C1 segment of cervical spinal cord (tissue), 14 donors: ENCODE results near the gene KCNE4.
A peak's percentile ranks its signal among the peaks of the same experiment; 100 is the strongest.

Source experiments
- DNase-seq, 14 donors: peaks; one replicate each; lab custom pipeline; 2025; lab: John Stamatoyannopoulos, UW

The KCNE4 gene

GRCh38 chr2:223040527-223040926 lies 11.5 kb upstream of the KCNE4 start:
- DNase-seq, result no peak

DNA sequence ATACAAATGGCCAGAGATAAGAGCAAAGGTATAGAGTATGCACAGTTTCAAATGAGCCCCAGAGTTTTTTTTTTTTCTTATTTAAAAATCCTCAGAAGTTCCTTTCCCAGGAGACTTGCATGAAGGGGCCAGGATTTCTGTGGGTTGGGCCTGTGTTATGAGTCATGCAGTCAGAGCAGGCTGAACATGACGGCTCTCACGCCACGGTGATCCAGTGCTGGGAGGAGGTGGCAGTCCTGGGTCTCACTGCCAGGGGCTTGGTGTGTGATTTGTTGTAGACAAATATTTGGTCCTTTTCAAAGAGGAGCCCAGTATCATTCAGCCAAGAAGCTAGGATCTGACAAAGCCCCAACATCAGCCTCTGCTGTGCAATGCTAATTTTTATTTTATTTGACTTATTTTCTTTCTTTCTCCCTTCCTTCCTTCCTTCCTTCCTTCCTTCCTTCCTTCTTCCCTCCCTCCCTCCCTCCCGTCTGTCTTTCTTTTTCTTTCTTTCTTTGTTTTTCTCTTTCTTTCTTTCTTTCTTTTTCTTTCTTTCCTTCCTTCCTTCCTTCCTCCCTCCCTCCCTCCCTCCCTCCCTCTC lies 10.4 kb upstream of the KCNE4 start:
- DNase-seq, result peak in 3 of 14 donors; percentile 7 to 38 (median 11)

GRCh38 chr2:223042284-223042683 lies 9.7 kb upstream of the KCNE4 start:
- no peak for DNase-seq

GRCh38 chr2:223042704-223043118 lies 9.3 kb upstream of the KCNE4 start:
- DNase-seq, result no peak

- no peak for DNase-seq
Observed at GRCh38 chr2:223043164-223043941, 8.6 kb upstream of the KCNE4 start.

DNA sequence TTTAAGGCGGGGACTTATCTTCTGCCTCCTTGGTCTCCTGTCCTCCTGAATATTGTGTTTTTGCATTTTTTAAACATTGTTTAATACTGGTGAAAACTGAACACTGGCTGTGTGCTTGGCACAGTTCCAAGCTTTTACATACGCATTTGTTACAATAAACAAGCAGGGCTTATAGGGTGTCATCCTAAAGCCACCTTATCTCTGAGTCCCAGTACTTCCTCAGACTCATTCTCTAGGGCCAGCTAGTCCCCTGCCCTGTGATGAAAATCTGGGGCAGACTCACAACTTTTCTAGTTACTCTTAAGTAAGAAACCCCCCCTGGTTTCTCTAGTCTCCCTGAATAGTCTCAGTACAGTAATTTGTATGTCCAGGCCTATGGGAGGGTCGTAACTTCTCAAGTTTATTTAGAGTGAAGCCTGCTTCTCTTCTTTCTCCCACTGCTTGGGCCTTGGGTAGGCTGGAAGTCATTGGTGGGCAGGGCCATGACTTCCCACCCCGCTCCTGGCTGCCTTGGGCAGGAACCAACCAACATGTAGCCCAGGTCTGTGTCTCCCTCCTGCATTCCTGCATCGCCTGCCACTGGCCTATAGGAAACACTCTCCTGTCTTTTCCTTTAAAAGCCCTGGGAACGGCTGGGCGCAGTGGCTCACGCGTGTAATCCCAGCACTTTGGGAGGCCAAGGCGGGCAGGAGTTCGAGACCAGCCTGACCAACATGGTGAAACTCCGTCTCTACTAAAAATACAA lies 7.7 kb upstream of the KCNE4 start:
- no peak for DNase-seq

DNA sequence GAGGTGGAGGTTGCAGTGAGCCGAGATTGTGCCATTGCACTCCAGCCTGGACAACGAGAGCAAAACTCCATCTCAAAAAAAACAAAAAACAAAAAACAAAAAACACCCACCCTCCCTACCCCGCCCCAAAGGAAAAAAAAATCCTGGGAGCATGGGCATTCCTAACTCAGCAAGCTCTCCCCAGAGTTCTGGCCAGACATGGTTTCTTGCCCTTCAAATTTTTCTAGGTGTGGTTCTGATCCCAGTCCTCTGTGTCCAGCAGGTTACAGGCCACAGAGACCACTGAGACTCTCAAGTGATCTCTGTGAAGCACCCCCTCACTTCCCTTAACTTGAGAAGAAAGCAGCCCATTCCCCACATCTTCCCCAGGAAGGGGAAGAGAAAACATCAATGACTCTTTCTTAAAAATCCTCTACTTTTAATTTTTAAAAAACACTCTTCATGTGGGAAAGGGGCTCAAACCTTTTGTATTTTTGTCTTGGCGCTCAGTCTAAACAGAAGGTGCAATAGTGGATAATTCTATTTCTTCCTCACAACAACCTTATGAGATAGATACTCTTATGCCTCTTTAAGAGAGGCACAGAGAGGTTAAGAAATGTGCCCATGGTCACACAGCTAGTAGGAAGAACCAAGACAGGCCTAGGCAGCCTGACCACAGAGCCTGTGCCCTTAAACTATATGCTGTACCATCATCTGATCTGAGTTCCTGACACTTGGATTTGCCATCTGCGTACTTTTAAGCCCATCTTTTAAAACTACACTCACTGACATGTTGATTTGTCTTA lies 6.9 kb upstream of the KCNE4 start:
- DNase-seq, result no peak

DNA sequence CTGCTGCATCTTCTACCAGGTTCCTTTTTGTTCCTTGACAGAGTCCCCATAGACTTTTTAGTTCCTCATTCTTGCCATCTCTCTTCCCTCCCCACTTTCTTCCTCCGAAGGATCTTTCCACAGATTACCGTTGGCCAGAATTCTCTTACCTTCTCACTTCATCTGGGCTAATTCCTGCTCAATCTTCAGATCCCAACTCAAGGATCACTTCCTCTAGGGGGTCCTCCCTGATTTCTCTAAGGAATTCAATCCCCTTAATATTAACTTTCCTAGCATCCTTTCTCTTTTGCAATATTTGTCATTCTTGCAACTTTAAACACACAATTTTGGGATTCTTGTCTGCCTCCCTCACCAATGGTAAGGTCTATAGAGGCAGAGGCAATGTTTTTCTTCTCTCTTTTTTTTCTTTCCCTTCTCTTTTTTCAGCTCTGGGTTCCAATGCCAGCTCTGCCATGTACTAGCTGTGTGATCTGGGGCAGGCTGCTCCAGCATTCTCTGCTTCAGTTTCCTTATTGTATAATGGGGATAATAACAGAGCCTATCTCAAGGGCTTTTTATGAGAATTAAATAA lies 5.4 kb upstream of the KCNE4 start:
- no peak for DNase-seq

GRCh38 chr2:223047260-223047761 lies 4.7 kb upstream of the KCNE4 start:
- no peak for DNase-seq

DNA sequence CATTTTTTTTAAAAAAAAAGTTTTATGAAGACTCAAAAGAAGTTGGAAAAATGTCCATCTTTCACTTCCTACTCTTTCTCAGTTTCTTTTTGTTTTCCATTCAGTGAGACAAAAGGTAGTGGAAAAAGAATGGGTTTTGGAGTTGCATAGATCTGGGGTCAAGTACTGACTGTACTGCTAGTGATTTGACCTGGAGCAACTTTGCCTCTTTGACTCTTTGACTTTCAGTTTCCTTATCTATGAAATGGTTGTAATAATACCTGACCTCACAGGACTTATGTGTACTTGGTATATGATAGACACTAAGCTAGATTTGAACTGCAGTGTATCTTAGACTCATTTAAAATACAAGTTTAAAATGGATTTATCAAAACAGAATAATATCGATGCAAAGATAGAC lies 3.5 kb upstream of the KCNE4 start:
- DNase-seq, result no peak

- no peak for DNase-seq
Observed at GRCh38 chr2:223049356-223049755, 2.6 kb upstream of the KCNE4 start.

GRCh38 chr2:223050188-223050587 lies 1.8 kb upstream of the KCNE4 start:
- DNase-seq, result no peak

DNA sequence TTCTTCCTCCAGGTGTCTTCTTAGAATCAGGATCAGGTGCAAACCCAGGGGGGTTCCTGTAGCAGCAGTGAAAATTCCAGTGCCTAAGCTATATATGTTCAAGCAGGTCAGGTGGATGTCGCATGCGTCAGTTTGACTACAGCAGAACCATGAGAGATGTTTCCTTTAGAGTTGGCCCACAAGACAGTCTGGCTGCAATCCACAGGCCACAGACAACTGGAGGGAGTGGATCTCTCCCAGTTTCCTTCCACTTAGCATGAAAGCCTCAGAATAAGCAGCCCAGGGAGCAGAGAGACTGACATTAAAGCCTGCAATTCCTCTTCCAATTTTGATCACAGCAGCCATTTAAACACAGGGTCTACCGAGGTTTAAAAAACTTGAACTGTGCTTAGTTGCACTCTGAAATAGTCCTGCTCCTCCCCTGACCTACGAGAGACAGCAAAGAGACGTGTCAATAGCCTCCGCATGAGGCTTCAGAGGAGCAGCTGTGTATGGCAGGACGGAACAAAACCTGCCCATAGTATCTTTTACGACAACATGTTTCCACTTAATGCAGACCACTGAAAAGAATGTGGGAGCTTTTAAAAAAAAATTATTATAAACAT lies 988 bp upstream of the KCNE4 start:
- no peak for DNase-seq

DNA sequence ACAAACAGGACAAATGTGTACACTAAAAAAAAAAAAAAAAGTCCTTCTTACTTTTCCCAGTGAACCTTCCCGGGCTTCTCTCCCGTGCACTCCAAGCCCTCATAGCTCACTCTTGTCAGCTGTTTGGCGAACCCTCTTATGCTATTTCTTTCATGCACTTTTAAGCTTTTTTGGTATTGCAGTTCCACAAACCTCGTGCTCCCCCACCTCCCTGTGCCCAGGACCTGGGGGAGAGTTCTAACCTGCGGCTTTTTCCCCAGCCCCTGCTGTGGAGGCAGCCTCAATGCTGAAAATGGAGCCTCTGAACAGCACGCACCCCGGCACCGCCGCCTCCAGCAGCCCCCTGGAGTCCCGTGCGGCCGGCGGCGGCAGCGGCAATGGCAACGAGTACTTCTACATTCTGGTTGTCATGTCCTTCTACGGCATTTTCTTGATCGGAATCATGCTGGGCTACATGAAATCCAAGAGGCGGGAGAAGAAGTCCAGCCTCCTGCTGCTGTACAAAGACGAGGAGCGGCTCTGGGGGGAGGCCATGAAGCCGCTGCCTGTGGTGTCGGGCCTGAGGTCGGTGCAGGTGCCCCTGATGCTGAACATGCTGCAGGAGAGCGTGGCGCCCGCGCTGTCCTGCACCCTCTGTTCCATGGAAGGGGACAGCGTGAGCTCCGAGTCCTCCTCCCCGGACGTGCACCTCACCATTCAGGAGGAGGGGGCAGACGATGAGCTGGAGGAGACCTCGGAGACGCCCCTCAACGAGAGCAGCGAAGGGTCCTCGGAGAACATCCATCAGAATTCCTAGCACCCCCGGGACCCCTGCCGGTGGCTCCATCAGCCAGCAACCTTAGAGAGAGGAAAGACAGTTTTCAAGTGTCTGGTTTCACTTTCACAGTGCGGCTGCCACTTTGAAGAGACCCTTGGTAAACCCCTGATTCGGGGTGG lies 826 bp downstream of the KCNE4 start:
- DNase-seq, result peak in 5 of 14 donors; percentile 11 to 49 (median 22)

- DNase-seq, result peak in 1 of 14 donors; percentile 49
Observed at GRCh38 chr2:223053484-223054192, 1.6 kb downstream of the KCNE4 start.

GRCh38 chr2:223054193-223054781 lies 2.3 kb downstream of the KCNE4 start:
- DNase-seq, result peak in 6 of 14 donors; percentile 1 to 48 (median 23)

DNA sequence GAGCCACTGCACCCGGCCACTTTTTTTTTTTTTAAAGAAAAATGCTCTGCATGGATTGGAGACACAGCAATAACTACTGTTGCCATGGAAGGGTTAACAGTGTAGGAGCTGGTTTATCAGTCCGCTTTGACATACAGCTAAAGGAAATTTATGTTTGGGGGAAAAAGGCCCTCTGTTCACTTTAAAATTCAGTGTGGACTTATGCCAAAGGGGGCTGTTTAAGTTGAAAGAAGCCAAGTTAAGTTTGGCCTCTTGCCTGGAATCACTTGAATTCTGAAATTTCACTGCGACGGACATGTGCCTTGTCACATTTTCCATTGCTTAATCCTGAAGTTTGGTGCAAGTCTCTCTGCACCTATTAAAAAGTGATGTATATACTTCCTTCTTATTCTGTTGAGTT lies 3.1 kb downstream of the KCNE4 start:
- peak in 1 of 14 donors; percentile 1 for DNase-seq

GRCh38 chr2:223055836-223056235 lies 3.8 kb downstream of the KCNE4 start:
- DNase-seq, result no peak
